BE2C (cell line): ENCODE results near the gene SCN4B.

Source experiments
- DNase-seq: peaks from one replicate; pipeline ENCODE4 v3.0.0-alpha.2; 2020
- H3K27me3 ChIP-seq: fragments of 250-450 bp; sonication (Bioruptor Pico); 2 replicates; pipeline ENCODE4 v1.5.1; 2020; ENCODE audit warnings: mild to moderate bottlenecking
- H3K36me3 ChIP-seq: fragments of 250-450 bp; sonication (Bioruptor Pico); 2 replicates; pipeline ENCODE4 v1.5.1; 2020; ENCODE audit warnings: mild to moderate bottlenecking
- H3K4me1 ChIP-seq: fragments of 250-450 bp; sonication (Bioruptor Pico); 2 replicates; pipeline ENCODE4 v1.5.1; 2020
- H3K4me3 ChIP-seq: 2 replicates; pipeline ENCODE4 v1.5.1; 2011; ENCODE audit warnings: low read depth, low read length
- H3K9me3 ChIP-seq: fragments of 250-450 bp; sonication (Bioruptor Pico); 2 replicates; pipeline ENCODE4 v1.5.1; 2020
- TF ChIP-seq, protein P1 (sequence below): IDR thresholded peaks from 2 replicates; pipeline ENCODE4 v1.5.1; 2012; ENCODE audit warnings: mild to moderate bottlenecking, low read depth, low read length

The SCN4B gene

DNA sequence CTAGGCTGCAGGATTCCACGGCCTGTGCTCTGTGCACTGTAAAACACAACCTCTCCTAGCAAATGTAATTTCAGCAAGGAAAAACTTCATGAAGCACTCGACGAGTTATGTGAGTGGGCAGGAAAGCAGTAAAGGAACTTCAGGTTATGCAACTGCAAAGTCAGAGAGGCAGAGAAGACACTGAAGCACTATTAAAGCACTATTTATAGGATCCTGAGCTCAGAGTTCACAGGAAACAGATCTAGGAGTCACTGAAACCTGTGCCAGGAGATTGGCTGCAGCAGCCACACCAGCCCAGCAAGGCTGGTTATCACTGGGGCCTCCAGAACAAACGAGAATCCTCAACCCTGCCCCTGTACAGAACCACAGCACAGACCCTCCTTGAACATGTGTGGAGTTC lies 68.4 kb downstream of the SCN4B start:
- Histone ChIP-seq H3K4me1 (no peaks in the 10 kb centered on the region), H3K36me3 (no peaks in the 10 kb centered on the region), H3K4me3 (no peak overlapping the region), H3K9me3 (peaks cover 11% of the 10 kb centered on the region), H3K27me3 (peaks cover 27% of the 10 kb centered on the region)
- no peak for DNase-seq
- TF ChIP-seq, protein P1, sequence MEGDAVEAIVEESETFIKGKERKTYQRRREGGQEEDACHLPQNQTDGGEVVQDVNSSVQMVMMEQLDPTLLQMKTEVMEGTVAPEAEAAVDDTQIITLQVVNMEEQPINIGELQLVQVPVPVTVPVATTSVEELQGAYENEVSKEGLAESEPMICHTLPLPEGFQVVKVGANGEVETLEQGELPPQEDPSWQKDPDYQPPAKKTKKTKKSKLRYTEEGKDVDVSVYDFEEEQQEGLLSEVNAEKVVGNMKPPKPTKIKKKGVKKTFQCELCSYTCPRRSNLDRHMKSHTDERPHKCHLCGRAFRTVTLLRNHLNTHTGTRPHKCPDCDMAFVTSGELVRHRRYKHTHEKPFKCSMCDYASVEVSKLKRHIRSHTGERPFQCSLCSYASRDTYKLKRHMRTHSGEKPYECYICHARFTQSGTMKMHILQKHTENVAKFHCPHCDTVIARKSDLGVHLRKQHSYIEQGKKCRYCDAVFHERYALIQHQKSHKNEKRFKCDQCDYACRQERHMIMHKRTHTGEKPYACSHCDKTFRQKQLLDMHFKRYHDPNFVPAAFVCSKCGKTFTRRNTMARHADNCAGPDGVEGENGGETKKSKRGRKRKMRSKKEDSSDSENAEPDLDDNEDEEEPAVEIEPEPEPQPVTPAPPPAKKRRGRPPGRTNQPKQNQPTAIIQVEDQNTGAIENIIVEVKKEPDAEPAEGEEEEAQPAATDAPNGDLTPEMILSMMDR = no peak
